GM21390 (cell line): ENCODE results near the gene METTL9.
A peak's percentile ranks its signal among the peaks of the same experiment; 100 is the strongest.
"Not testable (repeated sequence)": the region's sequence is repeated elsewhere in the genome, so short reads cannot be mapped to it uniquely, and the experiment has no call there.

Source experiments
- ATAC-seq: cut with Tn5 transposase; IDR thresholded peaks from one replicate; pipeline ENCODE4 v1.9.1; 2021; ENCODE audit not compliant: unreplicated experiment

METTL9 gene

GRCh38 chr16:21599122-21600030 is at the start of gene METTL9:
TSS of gene METTL9 (plus strand) at chr16:21599577. CDS start at chr16:21599734, 157 bp downstream.
- ATAC-seq, result peak; percentile 91

DNA sequence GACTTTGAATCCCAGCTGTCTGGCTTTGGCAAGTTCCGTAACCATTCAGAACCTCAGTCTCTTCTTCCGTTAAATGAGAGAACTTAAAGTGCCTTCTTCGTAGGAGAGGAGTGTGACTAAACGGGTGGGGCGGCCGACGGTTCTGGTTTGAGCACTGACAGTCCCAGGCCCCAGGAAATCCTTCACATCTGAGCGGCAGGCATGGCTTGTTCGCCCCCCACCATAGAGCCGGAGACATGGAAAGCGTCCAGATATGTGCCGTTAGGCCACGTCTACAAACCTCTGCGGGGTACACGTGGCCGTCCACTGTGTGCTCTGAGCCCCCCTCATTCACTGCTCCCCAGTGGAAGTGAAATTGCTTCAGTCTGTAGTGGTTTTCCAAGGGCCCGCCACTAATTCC is 49.4 kb upstream of the METTL9 start:
- ATAC-seq, result not testable (repeated sequence)

DNA sequence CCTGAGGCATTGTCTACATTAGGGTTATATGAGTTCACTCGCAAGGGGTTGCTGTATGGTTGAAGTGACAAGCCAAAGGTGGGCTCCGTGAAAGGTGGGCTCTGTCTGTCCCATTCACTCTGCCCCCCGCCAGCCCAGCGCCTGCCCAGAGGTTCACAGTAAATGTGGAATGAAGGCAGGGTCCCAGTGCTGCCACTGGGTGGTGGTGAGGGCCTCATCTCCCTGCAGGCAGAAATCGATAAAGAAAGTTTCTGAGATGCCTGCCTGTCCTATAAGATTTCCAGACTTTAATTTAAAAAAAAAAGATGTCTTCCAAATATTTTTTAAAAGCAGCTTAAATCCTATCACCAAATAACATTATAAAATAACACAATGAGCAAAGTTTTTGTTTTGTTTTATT is 48.9 kb upstream of the METTL9 start:
- ATAC-seq, result not testable (repeated sequence)

- not testable (repeated sequence) for ATAC-seq
Observed at GRCh38 chr16:21551076-21551475, 48.3 kb upstream of the METTL9 start.

GRCh38 chr16:21551600-21551999 is 47.8 kb upstream of the METTL9 start:
- ATAC-seq, result not testable (repeated sequence)

DNA sequence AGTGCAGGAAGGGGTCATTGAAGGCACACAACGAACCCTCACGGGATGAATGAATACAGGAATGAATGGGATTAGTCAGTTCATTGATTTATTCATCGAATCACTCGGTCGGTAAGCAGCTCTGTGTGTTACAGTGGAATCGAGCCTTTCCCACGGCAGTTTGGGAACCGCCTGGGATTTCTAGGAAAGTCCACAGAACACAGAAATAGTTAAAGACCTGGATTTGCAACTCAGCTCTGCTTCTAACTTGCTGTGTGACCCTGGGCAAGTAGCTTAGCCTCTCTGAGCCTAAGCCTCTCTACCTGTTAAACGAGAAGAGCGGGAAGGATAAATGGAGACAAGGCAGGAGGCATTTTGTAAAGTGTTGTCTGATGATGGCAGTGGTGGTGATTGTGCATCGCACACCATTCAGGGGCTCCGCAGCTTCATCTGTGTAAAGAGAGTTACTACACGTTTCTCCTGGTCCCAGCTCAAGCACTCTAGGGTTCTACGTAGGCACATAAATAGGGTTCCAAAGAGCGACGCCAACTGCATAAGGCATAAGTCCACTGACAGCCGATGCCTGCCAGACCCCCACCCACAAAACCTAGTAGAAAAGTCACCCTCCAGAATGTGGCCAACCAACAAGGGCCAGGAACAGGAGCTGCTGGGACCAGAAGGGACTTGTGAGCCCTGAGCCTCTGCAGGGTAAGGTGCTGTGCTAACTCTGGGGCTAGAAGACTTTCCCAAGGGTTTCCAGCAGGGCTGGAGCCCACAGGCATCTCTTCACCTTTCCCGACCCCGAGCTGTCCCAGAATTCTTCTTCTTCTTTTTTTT is 45.7 kb upstream of the METTL9 start:
- ATAC-seq, result not testable (repeated sequence)

DNA sequence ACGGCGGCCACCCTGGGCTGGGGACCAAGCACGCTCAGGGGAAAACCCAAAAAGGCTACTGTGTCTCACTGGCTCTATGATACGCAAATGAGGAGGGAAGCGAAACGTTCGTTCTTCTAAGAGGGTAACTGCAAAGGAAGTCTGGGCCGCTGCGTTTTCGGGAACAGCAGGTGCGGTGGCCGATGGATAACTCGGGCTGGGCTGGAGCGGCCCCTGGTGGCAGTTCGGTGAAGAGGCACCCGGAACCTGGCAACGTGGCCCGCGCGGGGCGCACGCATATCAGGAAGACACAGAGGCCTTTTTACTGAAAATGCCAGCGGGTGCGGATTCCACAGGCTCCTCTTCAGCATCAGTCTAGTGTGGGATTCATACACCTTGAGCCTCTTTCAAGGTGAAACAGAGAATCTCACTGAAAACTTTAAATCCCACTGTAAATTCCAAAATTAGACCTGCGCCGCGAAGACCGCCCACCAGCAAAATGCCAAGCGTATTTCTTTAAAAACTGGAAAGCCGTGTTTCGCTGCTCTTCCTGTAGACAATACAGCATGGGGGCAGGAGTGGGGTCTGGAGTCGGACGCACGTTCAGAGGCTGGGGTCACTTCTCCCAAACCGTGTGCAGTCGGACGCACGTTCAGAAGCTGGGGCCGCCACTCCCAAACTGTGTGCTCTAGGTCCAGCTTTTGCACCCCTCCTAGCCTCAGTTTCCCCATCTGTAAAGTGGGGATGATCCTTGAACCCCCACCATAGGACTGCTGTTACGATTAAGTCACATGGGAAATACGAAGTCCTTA is 44.4 kb upstream of the METTL9 start:
- ATAC-seq, result peak; percentile 97

DNA sequence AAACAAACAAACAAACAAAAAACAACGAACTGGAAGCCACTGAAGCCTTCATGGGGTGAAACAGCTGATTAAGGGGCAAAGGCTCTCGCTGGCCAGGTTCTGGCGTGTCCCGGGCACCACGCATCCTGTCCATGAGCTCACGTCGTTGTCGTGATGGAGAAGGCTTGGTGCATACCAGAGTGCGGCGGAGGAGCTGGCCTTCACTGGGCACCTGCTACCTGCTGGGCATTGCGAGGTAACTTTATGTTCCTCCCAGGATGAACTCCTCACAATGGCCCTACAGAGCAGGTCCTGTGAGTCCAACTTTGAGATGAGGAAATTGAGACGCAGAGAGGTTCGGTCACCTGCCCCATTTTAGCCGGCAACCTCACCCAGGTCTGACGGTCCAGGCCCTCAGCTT is 43.8 kb upstream of the METTL9 start:
- not testable (repeated sequence) for ATAC-seq

- not testable (repeated sequence) for ATAC-seq
Observed at GRCh38 chr16:21556026-21556595, 43.3 kb upstream of the METTL9 start.

DNA sequence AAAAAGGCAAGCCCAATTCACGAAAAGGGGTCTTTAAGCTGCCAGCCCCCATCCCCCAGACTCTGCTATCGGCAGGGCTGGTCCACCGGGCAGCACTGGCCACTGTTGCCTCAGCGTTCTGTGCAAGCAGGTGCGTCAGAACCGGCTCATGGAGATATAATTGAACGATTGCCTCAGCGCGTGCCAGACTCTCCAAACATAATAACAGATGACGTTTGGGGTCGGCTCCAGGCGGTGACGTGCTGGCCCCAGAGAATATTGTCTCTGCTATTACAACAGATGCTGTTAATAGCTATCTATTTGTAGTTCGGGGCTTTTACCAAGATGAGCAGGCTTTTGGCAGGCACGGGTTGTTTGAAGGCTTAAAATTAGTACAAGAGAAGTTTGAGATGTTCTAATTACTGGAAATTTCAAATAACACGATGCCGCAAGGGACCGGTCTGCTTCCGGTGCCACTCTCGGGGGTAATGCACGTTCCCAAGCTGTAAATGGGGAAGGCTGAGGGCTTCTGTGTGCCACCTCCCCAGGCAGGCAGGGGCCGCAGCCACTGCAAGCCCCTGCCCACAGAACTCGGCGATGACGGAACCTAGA is 42.6 kb upstream of the METTL9 start:
- not testable (repeated sequence) for ATAC-seq

DNA sequence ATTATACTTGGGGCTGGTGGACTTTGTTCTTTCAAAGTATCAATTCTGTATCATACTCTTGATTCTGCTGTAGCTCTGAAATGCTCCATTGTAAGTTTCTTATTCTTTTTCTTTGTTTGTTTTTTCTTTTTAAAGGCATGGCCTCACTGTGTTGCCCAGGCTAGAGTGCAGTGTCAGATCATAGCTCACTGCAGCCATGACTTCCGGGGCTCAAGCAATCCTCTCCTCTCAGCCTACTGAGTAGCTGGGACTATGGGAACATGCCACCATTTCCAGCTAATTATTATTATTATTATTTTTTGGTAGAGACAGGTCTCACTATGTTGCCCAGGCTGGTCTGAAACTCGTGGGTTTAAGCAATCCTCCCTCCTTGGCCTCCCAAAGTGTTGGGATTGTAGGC is 38.9 kb upstream of the METTL9 start:
- no peak for ATAC-seq

GRCh38 chr16:21563676-21564075 is 35.7 kb upstream of the METTL9 start:
- ATAC-seq, result no peak

- ATAC-seq, result not testable (repeated sequence)
Observed at GRCh38 chr16:21564367-21564766, 35.0 kb upstream of the METTL9 start.

GRCh38 chr16:21565507-21565860 is 33.9 kb upstream of the METTL9 start:
- no peak for ATAC-seq

DNA sequence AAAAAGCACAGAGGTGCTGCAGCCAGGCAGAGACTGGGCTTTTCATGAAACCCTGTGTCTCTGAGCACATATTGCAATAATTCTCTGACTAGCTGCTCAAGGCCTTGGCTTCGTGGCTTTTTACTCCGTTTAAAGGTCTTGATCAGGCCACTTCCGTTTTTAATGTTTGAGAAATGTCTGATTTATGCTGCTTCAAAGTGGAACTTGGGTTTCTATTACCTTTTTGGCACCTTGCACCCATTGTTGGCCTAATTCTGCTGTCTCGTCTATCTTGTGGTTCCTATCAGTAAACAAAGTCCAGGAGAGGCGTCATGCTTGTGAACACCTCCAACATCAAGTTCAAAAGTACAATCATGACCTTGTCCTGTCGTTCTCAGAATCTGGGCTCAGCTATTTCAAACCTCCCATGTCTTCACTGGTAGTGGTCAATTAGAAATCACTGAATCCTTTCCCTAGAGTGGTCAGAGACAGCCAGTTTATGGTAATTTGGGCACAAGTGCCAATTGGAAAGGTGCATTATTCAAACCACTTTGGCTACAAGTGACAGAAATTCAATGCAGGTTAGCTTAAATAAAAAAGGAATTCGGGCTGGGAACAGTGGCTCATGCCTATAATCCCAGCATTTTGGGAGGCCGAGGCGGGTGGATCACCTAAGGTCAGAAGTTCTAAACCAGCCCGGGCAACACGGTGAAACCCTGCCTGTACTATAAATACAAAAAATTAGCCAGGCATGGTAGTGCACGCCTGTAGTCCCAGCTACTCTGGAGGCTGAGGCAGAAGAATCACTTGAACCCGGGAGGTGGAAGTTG is 33.3 kb upstream of the METTL9 start:
- ATAC-seq, result no peak

DNA sequence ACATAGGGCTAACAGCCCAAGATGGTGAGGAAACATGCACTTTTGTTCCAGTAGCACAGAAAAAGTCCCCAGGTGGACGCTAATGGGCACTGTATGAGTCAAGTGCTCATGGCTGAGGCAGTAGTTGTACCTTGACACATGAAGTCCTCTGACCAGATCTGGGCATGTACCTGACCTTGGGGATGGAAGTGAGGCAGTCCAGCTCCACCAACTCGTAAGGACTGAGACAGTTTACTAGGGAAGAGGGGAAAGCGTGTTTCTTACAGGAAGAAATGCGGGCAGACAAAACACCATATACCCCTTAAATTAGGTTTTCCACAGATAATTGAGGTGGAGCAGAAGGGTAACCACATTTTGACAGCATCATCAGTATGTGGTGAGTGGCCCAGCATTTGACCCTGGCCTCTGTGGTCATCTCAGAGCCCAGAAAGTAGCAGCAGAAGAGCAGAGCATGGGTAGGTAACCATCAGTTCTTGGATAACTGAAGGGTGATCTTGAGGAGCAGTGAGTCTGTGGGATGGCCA is 32.4 kb upstream of the METTL9 start:
- no peak for ATAC-seq

DNA sequence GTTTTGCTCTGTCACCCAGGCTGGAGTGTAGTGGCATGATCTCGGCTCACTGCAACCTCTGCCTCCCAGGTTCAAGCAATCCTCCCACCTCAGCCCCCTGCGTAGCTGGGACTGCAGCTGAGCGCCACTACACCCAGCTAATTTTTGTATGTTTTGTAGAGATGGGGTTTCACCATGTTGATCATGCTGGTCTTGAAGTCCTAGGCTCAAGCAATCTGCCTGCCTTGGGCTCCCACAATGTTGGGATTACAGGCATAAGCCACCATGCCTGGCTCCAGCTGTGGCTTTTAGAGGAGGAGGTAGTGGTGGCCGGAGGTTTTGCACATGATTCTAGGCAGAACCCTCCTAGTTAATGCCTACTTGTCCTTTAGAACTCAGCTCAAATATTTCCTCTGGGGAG is 31.9 kb upstream of the METTL9 start:
- not testable (repeated sequence) for ATAC-seq

- no peak for ATAC-seq
Observed at GRCh38 chr16:21568502-21569189, 30.7 kb upstream of the METTL9 start.

DNA sequence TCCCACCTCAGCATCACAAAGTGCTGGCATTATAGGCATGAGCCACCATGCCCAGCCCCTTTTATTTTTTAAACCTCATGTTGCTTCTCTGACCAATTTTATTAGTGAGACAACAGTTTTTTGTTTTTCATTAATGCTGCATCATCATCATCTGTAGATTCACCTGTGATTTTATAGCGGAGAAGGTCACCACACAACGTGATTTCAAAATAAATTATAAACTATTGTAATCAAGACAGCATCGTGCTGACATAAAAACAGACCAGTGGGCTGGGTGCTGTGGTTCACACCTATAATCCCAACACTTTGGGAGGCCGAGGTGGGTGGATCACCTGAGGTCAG is 28.7 kb upstream of the METTL9 start:
- ATAC-seq, result no peak
